ENCODE data around the gene CDK14.

Gene CDK14

GRCh38 chr7:90593205-90593604 lies 2.9 kb upstream of the CDK14 start:
- no peak for DNase-seq (ENCODE audit: extremely low spot score)
- TF ChIP-seq, protein P1, sequence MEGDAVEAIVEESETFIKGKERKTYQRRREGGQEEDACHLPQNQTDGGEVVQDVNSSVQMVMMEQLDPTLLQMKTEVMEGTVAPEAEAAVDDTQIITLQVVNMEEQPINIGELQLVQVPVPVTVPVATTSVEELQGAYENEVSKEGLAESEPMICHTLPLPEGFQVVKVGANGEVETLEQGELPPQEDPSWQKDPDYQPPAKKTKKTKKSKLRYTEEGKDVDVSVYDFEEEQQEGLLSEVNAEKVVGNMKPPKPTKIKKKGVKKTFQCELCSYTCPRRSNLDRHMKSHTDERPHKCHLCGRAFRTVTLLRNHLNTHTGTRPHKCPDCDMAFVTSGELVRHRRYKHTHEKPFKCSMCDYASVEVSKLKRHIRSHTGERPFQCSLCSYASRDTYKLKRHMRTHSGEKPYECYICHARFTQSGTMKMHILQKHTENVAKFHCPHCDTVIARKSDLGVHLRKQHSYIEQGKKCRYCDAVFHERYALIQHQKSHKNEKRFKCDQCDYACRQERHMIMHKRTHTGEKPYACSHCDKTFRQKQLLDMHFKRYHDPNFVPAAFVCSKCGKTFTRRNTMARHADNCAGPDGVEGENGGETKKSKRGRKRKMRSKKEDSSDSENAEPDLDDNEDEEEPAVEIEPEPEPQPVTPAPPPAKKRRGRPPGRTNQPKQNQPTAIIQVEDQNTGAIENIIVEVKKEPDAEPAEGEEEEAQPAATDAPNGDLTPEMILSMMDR (IDR thresholded peaks at IDR 0.05; ENCODE audit: control extremely low read depth, extremely low read depth, low read depth, missing control alignments) = no peak
- POLR2A ChIA-PET = no interaction called here
- CTCF ChIA-PET = interaction anchor here (1.2 to 3.0 kb wide), 5 partner anchors 9 to 449 kb away, joined by 3 to 9 read pairs (median 5); no protein-coding TSS in a partner anchor

DNA sequence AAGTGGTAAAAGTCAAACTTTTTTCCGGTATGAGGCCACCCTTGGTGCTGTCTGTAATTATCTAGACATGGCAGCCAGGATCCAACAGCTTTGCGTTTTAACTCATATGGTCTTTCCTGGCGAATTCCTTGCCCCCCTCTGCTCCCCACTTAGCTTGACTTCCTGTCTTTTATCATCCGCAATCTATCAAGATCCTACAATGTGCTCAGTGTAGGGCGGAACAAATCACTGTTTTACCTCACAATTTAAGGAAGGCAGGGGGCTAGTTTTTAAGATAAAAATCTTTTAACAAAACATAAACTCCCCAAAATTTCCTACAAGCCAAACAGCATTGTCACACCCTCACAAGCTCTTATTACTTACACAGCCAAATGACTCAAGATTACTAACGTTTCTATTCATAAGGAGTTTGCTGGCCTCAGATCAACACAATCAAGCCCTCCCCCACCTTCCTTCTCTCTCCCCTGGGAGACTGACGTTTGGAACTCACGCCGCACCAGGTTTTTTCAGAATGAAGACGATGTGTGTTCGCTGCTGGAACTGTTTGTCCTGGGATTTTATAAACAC lies 1.3 kb upstream of the CDK14 start:
- CTCF ChIA-PET = interaction anchor here (0.7 to 3.0 kb wide), 12 partner anchors 10 to 114 kb away, joined by 3 to 16 read pairs (median 6); no protein-coding TSS in a partner anchor
- TF ChIP-seq, protein P1 (IDR thresholded peaks at IDR 0.05; ENCODE audit: control extremely low read depth, extremely low read depth, low read depth, missing control alignments) = no peak
- DNase-seq (ENCODE audit: extremely low spot score) = no peak
- POLR2A ChIA-PET = interaction anchor here (0.6 kb wide), 1 partner anchor 11 kb away, joined by 3 read pairs; no protein-coding TSS in a partner anchor

DNA sequence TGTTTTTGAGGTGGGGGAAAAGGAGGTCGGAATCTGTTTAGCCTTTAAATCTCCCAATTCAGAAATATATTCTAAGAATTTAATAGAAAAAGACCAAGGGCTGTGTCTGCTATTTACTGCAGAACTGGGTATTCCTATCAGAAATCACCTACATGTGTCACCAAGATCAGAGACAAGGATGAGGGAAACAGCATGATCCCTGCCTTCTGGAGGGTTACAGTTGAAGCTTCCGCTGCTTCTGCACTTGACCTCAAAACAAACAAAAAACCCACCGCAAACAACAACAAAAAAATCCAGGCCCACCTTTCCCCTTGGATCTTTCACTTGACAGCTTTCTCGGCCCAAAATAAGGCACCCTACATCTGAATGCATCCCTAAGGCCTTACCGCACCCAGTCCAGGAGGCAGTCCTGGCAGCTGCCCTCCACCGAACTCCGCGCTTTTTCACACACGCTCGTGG lies 750 bp upstream of the CDK14 start:
- no peak for DNase-seq (ENCODE audit: extremely low spot score)
- ChIA-PET CTCF (interaction anchor here (0.7 to 3.0 kb wide), 10 partner anchors 9 to 113 kb away, joined by 3 to 16 read pairs (median 7); no protein-coding TSS in a partner anchor), POLR2A (no interaction called here)
- TF ChIP-seq, protein P1 (IDR thresholded peaks at IDR 0.05; ENCODE audit: control extremely low read depth, extremely low read depth, low read depth, missing control alignments) = no peak

DNA sequence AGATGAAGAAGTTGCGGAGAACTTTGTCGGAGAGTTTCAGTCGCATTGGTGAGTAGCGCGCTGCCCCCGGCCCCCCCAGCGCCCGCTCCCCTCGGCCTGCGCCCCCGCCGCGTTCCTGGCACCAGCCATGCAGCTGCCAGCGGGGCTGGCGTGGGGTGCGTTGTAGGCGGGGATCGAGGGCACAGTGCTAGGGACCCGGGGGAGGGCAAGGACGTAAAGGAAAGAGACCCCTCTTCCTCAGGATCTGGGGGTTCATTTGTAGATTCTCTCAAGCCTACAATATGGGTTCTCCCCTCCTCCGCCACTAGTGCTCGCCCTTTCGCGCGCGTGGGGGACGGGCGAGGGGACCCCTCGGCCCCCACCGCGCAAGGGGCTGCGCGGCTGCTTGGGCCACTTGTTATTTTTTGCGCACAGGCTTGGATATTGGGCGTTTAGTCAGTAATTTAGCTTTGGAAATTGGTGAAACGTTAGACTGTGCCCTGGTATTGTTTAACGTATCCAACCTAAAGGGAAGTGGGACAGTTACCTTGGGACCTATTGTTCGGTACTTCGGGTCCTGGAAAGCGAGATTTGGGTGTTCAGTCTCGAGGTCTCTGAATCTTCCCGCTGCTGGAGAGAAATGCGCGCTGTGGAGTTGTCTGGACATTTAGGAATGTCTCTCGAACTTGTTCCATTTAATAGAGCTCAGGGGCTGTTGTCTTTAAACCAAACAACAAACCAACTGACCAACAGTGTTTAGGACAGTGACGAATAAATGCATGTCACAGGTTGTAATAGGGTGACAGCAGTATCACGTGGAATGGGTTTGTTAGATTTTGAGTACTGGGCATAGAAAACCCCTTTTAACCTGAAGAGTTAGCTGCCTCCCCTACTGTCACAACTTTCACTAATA lies 796 bp downstream of the CDK14 start:
- POLR2A ChIA-PET = interaction anchor here (0.6 to 2.2 kb wide), 4 partner anchors 10 to 1690 kb away, joined by 3 to 7 read pairs (median 6); no protein-coding TSS in a partner anchor
- peak; percentile 54 for DNase-seq (ENCODE audit: extremely low spot score)
- TF ChIP-seq, protein P1 (IDR thresholded peaks at IDR 0.05; ENCODE audit: control extremely low read depth, extremely low read depth, low read depth, missing control alignments) = no peak
- CTCF ChIA-PET = interaction anchor here (1.0 to 2.5 kb wide), 18 partner anchors 8 to 436 kb away, joined by 3 to 16 read pairs (median 4); no protein-coding TSS in a partner anchor

GRCh38 chr7:90597563-90598253 lies 1.6 kb downstream of the CDK14 start:
- CTCF ChIA-PET = interaction anchor here (1.0 to 2.5 kb wide), 9 partner anchors 18 to 435 kb away, joined by 3 to 13 read pairs (median 4); no protein-coding TSS in a partner anchor
- POLR2A ChIA-PET = interaction anchor here (0.8 to 2.2 kb wide), 3 partner anchors 9 to 14 kb away, joined by 3 to 7 read pairs (median 7); no protein-coding TSS in a partner anchor
- TF ChIP-seq, protein P1 (IDR thresholded peaks at IDR 0.05; ENCODE audit: control extremely low read depth, extremely low read depth, low read depth, missing control alignments) = no peak
- no peak for DNase-seq (ENCODE audit: extremely low spot score)

GRCh38 chr7:90599038-90599437 lies 2.9 kb downstream of the CDK14 start:
- CTCF ChIA-PET = interaction anchor here (1.0 kb wide), 1 partner anchor 30 kb away, joined by 3 read pairs; no protein-coding TSS in a partner anchor
- DNase-seq (ENCODE audit: extremely low spot score) = no peak
- POLR2A ChIA-PET = no interaction called here
- TF ChIP-seq, protein P1 (IDR thresholded peaks at IDR 0.05; ENCODE audit: control extremely low read depth, extremely low read depth, low read depth, missing control alignments) = no peak

Data from GM10248 (cell line).